Measurements from ENCODE around the gene CAVIN2. TPM values are rescaled to one million over a fixed set of nuclear protein-coding genes. Genes with fewer than 3 reads are reported as not detected.

Gene CAVIN2
- total RNA-seq = 163 and 168 TPM in 2 replicates

GRCh38 chr2:191846515-191847476, at the start of gene CAVIN2:
CAVIN2 (minus strand) TSS chr2:191847088; CDS start chr2:191846925, 163 bp downstream.

Other genes with a start within 250 kb of the CAVIN2 start
- 81.4 and 140 TPM in 2 replicates for gene NABP1, start 169.0 kb downstream of the CAVIN2 start, total RNA-seq